NCI-H2171 treated with DMSO at 0.1 percent for 48 hours (cell line): ENCODE results near the gene EPS8L1.
"Not testable (repeated sequence)": the region's sequence is repeated elsewhere in the genome, so short reads cannot be mapped to it uniquely, and the experiment has no call there.

Experiments
- DNase-seq: peaks from one replicate; lab custom pipeline; 2025; lab: John Stamatoyannopoulos, UW

Gene EPS8L1

GRCh38 chr19:55075371-55075998 lies at the start of gene EPS8L1:
Gene EPS8L1, plus strand, starts transcription at chr19:55075869. Its CDS starts 576 bp downstream, at chr19:55076445.
- DNase-seq: no peak

- DNase-seq: not testable (repeated sequence)
Observed at GRCh38 chr19:55027140-55027471, 48.6 kb upstream of the EPS8L1 start.

- DNase-seq: peak; percentile 23
Observed at GRCh38 chr19:55027472-55028337, 48.0 kb upstream of the EPS8L1 start.

- DNase-seq: no peak
Observed at GRCh38 chr19:55028757-55029156, 46.9 kb upstream of the EPS8L1 start.

- DNase-seq: no peak
Observed at GRCh38 chr19:55031178-55031577, 44.5 kb upstream of the EPS8L1 start.

GRCh38 chr19:55032170-55032800 lies 43.4 kb upstream of the EPS8L1 start:
- DNase-seq: no peak

- DNase-seq: not testable (repeated sequence)
Observed at GRCh38 chr19:55032976-55033643, 42.6 kb upstream of the EPS8L1 start.

- no peak for DNase-seq
Observed at GRCh38 chr19:55034751-55035150, 40.9 kb upstream of the EPS8L1 start.

GRCh38 chr19:55036058-55036457 lies 39.6 kb upstream of the EPS8L1 start:
- DNase-seq: no peak

GRCh38 chr19:55037603-55038002 lies 38.1 kb upstream of the EPS8L1 start:
- not testable (repeated sequence) for DNase-seq

GRCh38 chr19:55040654-55041053 lies 35.0 kb upstream of the EPS8L1 start:
- DNase-seq: not testable (repeated sequence)

- DNase-seq: no peak
Observed at GRCh38 chr19:55041244-55041626, 34.4 kb upstream of the EPS8L1 start.

GRCh38 chr19:55041627-55042343 lies 33.9 kb upstream of the EPS8L1 start:
- no peak for DNase-seq

GRCh38 chr19:55042344-55042678 lies 33.4 kb upstream of the EPS8L1 start:
- no peak for DNase-seq

GRCh38 chr19:55042688-55043087 lies 33.0 kb upstream of the EPS8L1 start:
- no peak for DNase-seq

GRCh38 chr19:55044286-55044685 lies 31.4 kb upstream of the EPS8L1 start:
- DNase-seq: no peak

GRCh38 chr19:55044771-55045716 lies 30.6 kb upstream of the EPS8L1 start:
- DNase-seq: no peak

- DNase-seq: no peak
Observed at GRCh38 chr19:55046975-55047622, 28.6 kb upstream of the EPS8L1 start.

GRCh38 chr19:55047951-55048350 lies 27.7 kb upstream of the EPS8L1 start:
- no peak for DNase-seq

- DNase-seq: no peak
Observed at GRCh38 chr19:55048446-55048845, 27.2 kb upstream of the EPS8L1 start.
